ENCODE results near the gene SYT1.

GRCh38 chr12:79487386-79488110, 623.0 kb downstream of the SYT1 start:
- TF ChIP-seq POLR2A (IDR thresholded peaks at IDR 0.05; ENCODE audit: low read depth, low read length) (no peak), POLR2AphosphoS5 (IDR thresholded peaks at IDR 0.05; ENCODE audit: low read depth, low read length) (no peak), TAF1 (IDR thresholded peaks at IDR 0.05; ENCODE audit: borderline replicate concordance, low read depth, low read length) (no peak)

Data from GM12892 (cell line).